ENCODE results near the gene FERD3L. TPM values are rescaled to one million over a fixed set of nuclear protein-coding genes. Genes with fewer than 3 reads are reported as not detected.
"Not testable (repeated sequence)": the region's sequence is repeated elsewhere in the genome, so short reads cannot be mapped to it uniquely, and the experiment has no call there.

FERD3L gene
- total RNA-seq (not detected), polyA plus RNA-seq (not detected)

GRCh38 chr7:19144661-19145433 is at the start of gene FERD3L:
Gene FERD3L (minus strand): TSS chr7:19145421. CDS start chr7:19145362, 59 bp downstream.
- TF ChIP-seq CTCF (IDR thresholded peaks at IDR 0.05) = no peak
- Histone ChIP-seq H3K36me3 (no peaks in the 10 kb centered on the region), H3K27me3 (peaks cover 0 to 32% (median 8%) of the 10 kb centered on the region in 4 donors), H3K9me3 (no peaks in the 10 kb centered on the region), H3K27ac (no peak within 1 kb of the TSS), H3K4me1 (no peaks in the 10 kb centered on the region), H3K4me3 (no peak within 1 kb of the TSS)
- peak in 3 of 6 donors; percentile 7 to 45 (median 28) for DNase-seq
- no peak for FAIRE-seq
- WGBS, 2 donors = 2 to 3% methylated on average over 49 to 51 of the region's 51 CpGs
- no peak for ATAC-seq
- intact Hi-C loops (cut with DNase I) = no loop called here

- H3K9me3 ChIP-seq; H3K36me3 ChIP-seq; ATAC-seq; H3K27me3 ChIP-seq; intact Hi-C loops (cut with DNase I); H3K4me3 ChIP-seq; H3K4me1 ChIP-seq; FAIRE-seq; H3K27ac ChIP-seq: not testable (repeated sequence)
- 10 to 20% methylated on average over 12 to 14 of the region's 14 CpGs for WGBS, 2 donors
- DNase-seq = peak in 1 of 6 donors; percentile 14
Measured at GRCh38 chr7:19194417-19194816, 49.2 kb upstream of the FERD3L start.

- H3K4me3 ChIP-seq = no peak overlapping the region
- H3K4me1 ChIP-seq = no peaks in the 10 kb centered on the region
- H3K27me3 ChIP-seq = no peaks in the 10 kb centered on the region
- 37 to 68% methylated on average over 1 of the region's 1 CpG for WGBS, 2 donors
- no peak for TF ChIP-seq CTCF (IDR thresholded peaks at IDR 0.05)
- intact Hi-C loops (cut with DNase I) = no loop called here
- no peaks in the 10 kb centered on the region for H3K9me3 ChIP-seq
- H3K36me3 ChIP-seq = no peaks in the 10 kb centered on the region
- H3K27ac ChIP-seq = no peak overlapping the region
- no peak for FAIRE-seq
- no peak for DNase-seq
- ATAC-seq = no peak
Measured at GRCh38 chr7:19181634-19182033, 36.4 kb upstream of the FERD3L start.

GRCh38 chr7:19178595-19178994 is 33.4 kb upstream of the FERD3L start:
- Histone ChIP-seq H3K27ac (no peak overlapping the region), H3K27me3 (no peaks in the 10 kb centered on the region), H3K4me1 (no peaks in the 10 kb centered on the region), H3K4me3 (no peak overlapping the region), H3K36me3 (no peaks in the 10 kb centered on the region), H3K9me3 (no peaks in the 10 kb centered on the region)
- FAIRE-seq = no peak
- intact Hi-C loops (cut with DNase I) = no loop called here
- DNase-seq = no peak
- WGBS, 2 donors = 50 to 61% methylated on average over 4 of the region's 4 CpGs
- no peak for TF ChIP-seq CTCF (IDR thresholded peaks at IDR 0.05)
- no peak for ATAC-seq

GRCh38 chr7:19177269-19177668 is 32.0 kb upstream of the FERD3L start:
- Histone ChIP-seq H3K9me3 (no peaks in the 10 kb centered on the region), H3K27ac (no peak overlapping the region), H3K36me3 (no peaks in the 10 kb centered on the region), H3K27me3 (no peaks in the 10 kb centered on the region), H3K4me3 (no peak overlapping the region), H3K4me1 (no peaks in the 10 kb centered on the region)
- intact Hi-C loops (cut with DNase I) = no loop called here
- TF ChIP-seq CTCF (IDR thresholded peaks at IDR 0.05) = no peak
- ATAC-seq = no peak
- FAIRE-seq = no peak
- no peak for DNase-seq
- WGBS, 2 donors = 51 to 58% methylated on average over 5 of the region's 5 CpGs

Measured in pancreas (tissue), 10 donors.